GM23338 (cell line): Measurements from ENCODE around the gene TOGARAM1. TPM values are rescaled to one million over a fixed set of nuclear protein-coding genes. Genes with fewer than 3 reads are reported as not detected.

Experiments used
- ATAC-seq: fragments of 200-7000 bp; cut with Tn5 transposase; 3 replicates; pipeline ENCODE4 v1.9.1; 2020
- DNase-seq: peaks from one replicate; pipeline ENCODE4 v3.0.0-alpha.2; 2015; ENCODE audit warnings: low spot score
- H2AFZ ChIP-seq: fragments of 200-600 bp; sonication (generic); 2 replicates; pipeline ENCODE4 v1.8.0; 2016; ENCODE audit warnings: antibody characterized with exemption, mild to moderate bottlenecking, moderate library complexity
- H3F3A ChIP-seq: fragments of 200-600 bp; sonication (generic); replicated peaks from 2 replicates; pipeline ENCODE4 v1.8.0; 2017; ENCODE audit warnings: antibody characterized with exemption, mixed run types, low read depth
- H3K27ac ChIP-seq: fragments of 200-600 bp; sonication (generic); 2 replicates; pipeline ENCODE4 v1.6.1; 2016; ENCODE audit warnings: low read depth
- H3K27me3 ChIP-seq: fragments of 200-600 bp; sonication (generic); 2 replicates; pipeline ENCODE4 v1.8.0; 2016; ENCODE audit warnings: mild to moderate bottlenecking, mixed run types, moderate library complexity; ENCODE audit not compliant: insufficient read depth
- H3K36me3 ChIP-seq: fragments of 200-600 bp; sonication (generic); 2 replicates; pipeline ENCODE4 v1.8.0; 2016; ENCODE audit warnings: mild to moderate bottlenecking; ENCODE audit not compliant: insufficient read depth
- H3K4me1 ChIP-seq: fragments of 200-600 bp; sonication (generic); 2 replicates; pipeline ENCODE4 v1.8.0; 2016; ENCODE audit warnings: mild to moderate bottlenecking, moderate library complexity; ENCODE audit not compliant: insufficient read depth
- H3K4me2 ChIP-seq: fragments of 200-600 bp; sonication (generic); 2 replicates; pipeline ENCODE4 v1.7.1; 2017; ENCODE audit warnings: mixed run types
- H3K4me3 ChIP-seq: fragments of 200-600 bp; sonication (generic); 2 replicates; pipeline ENCODE4 v1.6.1; 2016; ENCODE audit warnings: mixed run types
- H3K79me2 ChIP-seq: fragments of 200-600 bp; sonication (generic); replicated peaks from 2 replicates; pipeline ENCODE4 v1.8.0; 2017; ENCODE audit warnings: mild to moderate bottlenecking; ENCODE audit not compliant: insufficient read depth
- H3K9me2 ChIP-seq: fragments of 200-600 bp; sonication (generic); 2 replicates; pipeline ENCODE4 v1.8.0; 2017; ENCODE audit not compliant: insufficient read depth
- H4K20me1 ChIP-seq: fragments of 200-600 bp; sonication (generic); replicated peaks from 2 replicates; pipeline ENCODE4 v1.8.0; 2017; ENCODE audit warnings: mild to moderate bottlenecking; ENCODE audit not compliant: insufficient read depth
- H3K27ac Mint-ChIP-seq: 2 replicates; pipeline ENCODE4 v1.8.0; 2020; ENCODE audit warnings: inconsistent platforms, mild to moderate bottlenecking, moderate library complexity, mixed read lengths
- H3K27me3 Mint-ChIP-seq: 3 replicates; pipeline ENCODE4 v1.8.0; 2022; ENCODE audit warnings: low read depth, mild to moderate bottlenecking, moderate library complexity, mixed read lengths, inconsistent platforms; ENCODE audit not compliant: insufficient read depth, poor library complexity
- H3K36me3 Mint-ChIP-seq: 3 replicates; pipeline ENCODE4 v1.8.0; 2021; ENCODE audit warnings: low read depth, mild to moderate bottlenecking, inconsistent platforms, moderate library complexity, mixed read lengths
- H3K4me1 Mint-ChIP-seq: 3 replicates; pipeline ENCODE4 v1.8.0; 2020; ENCODE audit warnings: mild to moderate bottlenecking, inconsistent platforms, mixed read lengths
- H3K4me3 Mint-ChIP-seq: 3 replicates; pipeline ENCODE4 v1.8.0; 2021; ENCODE audit warnings: moderate library complexity, mild to moderate bottlenecking, inconsistent platforms, mixed read lengths
- H3K9me3 Mint-ChIP-seq: 3 replicates; pipeline ENCODE4 v1.8.0; 2020; ENCODE audit warnings: moderate library complexity, mild to moderate bottlenecking, inconsistent platforms, mixed read lengths
- CREB1 ChIP-seq: fragments of 250-450 bp; sonication (Bioruptor Pico); IDR thresholded peaks from 2 replicates; pipeline ENCODE4 v1.5.0; 2020; ENCODE audit warnings: low read depth, mild to moderate bottlenecking, moderate library complexity
- CTCF ChIP-seq, 2 experiments: fragments of 200-600 bp in 1 of 2; sonication (generic) in 1 of 2; conservative IDR thresholded peaks; 2 replicates each; pipeline versions ENCODE4 v1.5.1 to v1.6.1; 2016 to 2017; ENCODE audit warnings: antibody characterized with exemption in 2 of 2, low read depth in 2 of 2, mild to moderate bottlenecking in 2 of 2, moderate library complexity in 1 of 2
- EZH2phosphoT487 ChIP-seq: fragments of 200-600 bp; sonication (generic); IDR thresholded peaks from one replicate; pipeline ENCODE4 v1.8.1; 2018; ENCODE audit warnings: antibody characterized with exemption; ENCODE audit not compliant: unreplicated experiment
- JUNB ChIP-seq: IDR thresholded peaks from one replicate; pipeline ENCODE4 v1.6.1; 2016; ENCODE audit warnings: antibody characterized with exemption; ENCODE audit not compliant: unreplicated experiment
- POLR2AphosphoS5 ChIP-seq: IDR thresholded peaks from 2 replicates; pipeline ENCODE4 v1.6.1; 2016; ENCODE audit warnings: antibody characterized with exemption, low read depth
- REST ChIP-seq: IDR thresholded peaks from one replicate; pipeline ENCODE4 v1.6.1; 2018; ENCODE audit warnings: antibody characterized with exemption; ENCODE audit not compliant: unreplicated experiment
- ZNF331 ChIP-seq: fragments of 250-450 bp; sonication (Bioruptor Pico); IDR thresholded peaks from 2 replicates; pipeline ENCODE4 v1.5.0; 2020; ENCODE audit warnings: low read depth, mild to moderate bottlenecking, moderate library complexity
- long read RNA-seq: library from polyadenylated mRNA; unstranded; transcript quantifications from one replicate; pipeline ENCODE4 v2.0.0, GENCODE V29; 2020; ENCODE audit not compliant: unreplicated experiment
- polyA plus RNA-seq: library from polyadenylated mRNA; unstranded; fragments of >200 nt; fragmentation: Nextera tagmentation; extraction: Ambion mirVana; gene quantifications from 2 replicates; pipeline ENCODE4 v1.2.1, GENCODE V29; 2016
- total RNA-seq: library from RNA; depleted of rRNA; stranded (reverse); fragments of >200 nt; shearing (Covaris generic); gene quantifications from 2 replicates; pipeline ENCODE4 v1.2.3, GENCODE V29; 2014; rRNA removed
- TF ChIP-seq, protein P1 (sequence below): fragments of 250-450 bp; sonication (Bioruptor Pico); IDR thresholded peaks from 2 replicates; pipeline ENCODE4 v1.5.0; 2020; ENCODE audit warnings: mild to moderate bottlenecking, moderate library complexity

Gene TOGARAM1, protein sequence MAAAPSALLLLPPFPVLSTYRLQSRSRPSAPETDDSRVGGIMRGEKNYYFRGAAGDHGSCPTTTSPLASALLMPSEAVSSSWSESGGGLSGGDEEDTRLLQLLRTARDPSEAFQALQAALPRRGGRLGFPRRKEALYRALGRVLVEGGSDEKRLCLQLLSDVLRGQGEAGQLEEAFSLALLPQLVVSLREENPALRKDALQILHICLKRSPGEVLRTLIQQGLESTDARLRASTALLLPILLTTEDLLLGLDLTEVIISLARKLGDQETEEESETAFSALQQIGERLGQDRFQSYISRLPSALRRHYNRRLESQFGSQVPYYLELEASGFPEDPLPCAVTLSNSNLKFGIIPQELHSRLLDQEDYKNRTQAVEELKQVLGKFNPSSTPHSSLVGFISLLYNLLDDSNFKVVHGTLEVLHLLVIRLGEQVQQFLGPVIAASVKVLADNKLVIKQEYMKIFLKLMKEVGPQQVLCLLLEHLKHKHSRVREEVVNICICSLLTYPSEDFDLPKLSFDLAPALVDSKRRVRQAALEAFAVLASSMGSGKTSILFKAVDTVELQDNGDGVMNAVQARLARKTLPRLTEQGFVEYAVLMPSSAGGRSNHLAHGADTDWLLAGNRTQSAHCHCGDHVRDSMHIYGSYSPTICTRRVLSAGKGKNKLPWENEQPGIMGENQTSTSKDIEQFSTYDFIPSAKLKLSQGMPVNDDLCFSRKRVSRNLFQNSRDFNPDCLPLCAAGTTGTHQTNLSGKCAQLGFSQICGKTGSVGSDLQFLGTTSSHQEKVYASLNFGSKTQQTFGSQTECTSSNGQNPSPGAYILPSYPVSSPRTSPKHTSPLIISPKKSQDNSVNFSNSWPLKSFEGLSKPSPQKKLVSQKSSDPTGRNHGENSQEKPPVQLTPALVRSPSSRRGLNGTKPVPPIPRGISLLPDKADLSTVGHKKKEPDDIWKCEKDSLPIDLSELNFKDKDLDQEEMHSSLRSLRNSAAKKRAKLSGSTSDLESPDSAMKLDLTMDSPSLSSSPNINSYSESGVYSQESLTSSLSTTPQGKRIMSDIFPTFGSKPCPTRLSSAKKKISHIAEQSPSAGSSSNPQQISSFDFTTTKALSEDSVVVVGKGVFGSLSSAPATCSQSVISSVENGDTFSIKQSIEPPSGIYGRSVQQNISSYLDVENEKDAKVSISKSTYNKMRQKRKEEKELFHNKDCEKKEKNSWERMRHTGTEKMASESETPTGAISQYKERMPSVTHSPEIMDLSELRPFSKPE (N-terminal part only)
- total RNA-seq: 9.8 and 10.8 TPM in 2 replicates
- 5.8 and 9.6 TPM in 2 replicates for polyA plus RNA-seq
- long read RNA-seq, partial matches to known transcripts: 1 of 3 reads
- long read RNA-seq, other reads (novel, unspliced or antisense): 2 of 3 reads

DNA sequence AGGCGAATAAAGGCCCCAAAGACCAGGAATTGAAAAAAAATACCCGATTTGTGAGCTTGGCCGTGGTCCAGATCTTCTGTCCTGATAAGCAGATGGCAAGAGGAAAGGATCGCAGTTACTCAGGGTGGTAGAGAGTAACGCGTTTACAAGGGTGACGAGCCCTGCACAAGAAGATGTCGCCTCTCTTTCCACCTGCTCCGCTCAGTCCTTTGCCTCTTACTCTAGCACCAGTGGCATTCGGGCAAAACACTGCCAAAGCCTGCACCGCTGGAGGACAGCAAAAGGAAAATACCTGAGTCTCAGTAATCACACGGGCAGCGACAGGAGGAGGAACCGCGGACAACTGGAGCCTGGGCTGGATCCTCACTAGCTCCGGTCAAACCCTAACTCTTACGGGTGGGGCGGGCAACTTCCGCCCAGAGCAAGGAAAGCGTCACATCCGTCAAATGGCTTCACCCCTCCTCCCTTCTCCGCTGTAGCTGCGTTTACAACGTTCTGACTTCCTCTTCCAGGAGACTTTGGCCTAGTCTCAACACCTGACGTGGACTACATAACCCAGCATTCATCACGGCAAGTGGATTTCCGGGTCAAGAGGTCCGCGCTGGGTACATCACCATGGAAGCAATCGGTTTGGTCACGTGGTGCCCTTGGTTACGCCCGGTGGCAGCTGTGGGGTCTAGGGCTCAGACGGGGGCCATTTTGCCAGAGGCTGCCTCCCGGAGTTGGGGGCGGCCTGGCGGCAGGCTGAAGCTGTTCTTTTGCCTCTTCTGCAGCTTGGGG lies at the start of gene TOGARAM1, which contains the start of gene KLHL28:
Gene TOGARAM1 (plus strand): TSS at position 637 of the 780 bp plus-strand sequence. CDS start 232 bp downstream, outside the sequence.
Gene KLHL28 (minus strand): TSS at position 394 of the 780 bp plus-strand sequence. CDS start 16,019 bp downstream, outside the sequence.
- peak; percentile 91 for ATAC-seq
- TF ChIP-seq CTCF (conservative IDR thresholded peaks at IDR 0.05; ENCODE audit: low read depth in 2 of 2) (no peak), EZH2phosphoT487 (no peak), REST (peak; percentile 20), JUNB (no peak), CREB1 (CRISPR knock-in tag) (peak; percentile 88), POLR2AphosphoS5 (peak; percentile 91), ZNF331 (no peak)
- TF ChIP-seq, protein P1, sequence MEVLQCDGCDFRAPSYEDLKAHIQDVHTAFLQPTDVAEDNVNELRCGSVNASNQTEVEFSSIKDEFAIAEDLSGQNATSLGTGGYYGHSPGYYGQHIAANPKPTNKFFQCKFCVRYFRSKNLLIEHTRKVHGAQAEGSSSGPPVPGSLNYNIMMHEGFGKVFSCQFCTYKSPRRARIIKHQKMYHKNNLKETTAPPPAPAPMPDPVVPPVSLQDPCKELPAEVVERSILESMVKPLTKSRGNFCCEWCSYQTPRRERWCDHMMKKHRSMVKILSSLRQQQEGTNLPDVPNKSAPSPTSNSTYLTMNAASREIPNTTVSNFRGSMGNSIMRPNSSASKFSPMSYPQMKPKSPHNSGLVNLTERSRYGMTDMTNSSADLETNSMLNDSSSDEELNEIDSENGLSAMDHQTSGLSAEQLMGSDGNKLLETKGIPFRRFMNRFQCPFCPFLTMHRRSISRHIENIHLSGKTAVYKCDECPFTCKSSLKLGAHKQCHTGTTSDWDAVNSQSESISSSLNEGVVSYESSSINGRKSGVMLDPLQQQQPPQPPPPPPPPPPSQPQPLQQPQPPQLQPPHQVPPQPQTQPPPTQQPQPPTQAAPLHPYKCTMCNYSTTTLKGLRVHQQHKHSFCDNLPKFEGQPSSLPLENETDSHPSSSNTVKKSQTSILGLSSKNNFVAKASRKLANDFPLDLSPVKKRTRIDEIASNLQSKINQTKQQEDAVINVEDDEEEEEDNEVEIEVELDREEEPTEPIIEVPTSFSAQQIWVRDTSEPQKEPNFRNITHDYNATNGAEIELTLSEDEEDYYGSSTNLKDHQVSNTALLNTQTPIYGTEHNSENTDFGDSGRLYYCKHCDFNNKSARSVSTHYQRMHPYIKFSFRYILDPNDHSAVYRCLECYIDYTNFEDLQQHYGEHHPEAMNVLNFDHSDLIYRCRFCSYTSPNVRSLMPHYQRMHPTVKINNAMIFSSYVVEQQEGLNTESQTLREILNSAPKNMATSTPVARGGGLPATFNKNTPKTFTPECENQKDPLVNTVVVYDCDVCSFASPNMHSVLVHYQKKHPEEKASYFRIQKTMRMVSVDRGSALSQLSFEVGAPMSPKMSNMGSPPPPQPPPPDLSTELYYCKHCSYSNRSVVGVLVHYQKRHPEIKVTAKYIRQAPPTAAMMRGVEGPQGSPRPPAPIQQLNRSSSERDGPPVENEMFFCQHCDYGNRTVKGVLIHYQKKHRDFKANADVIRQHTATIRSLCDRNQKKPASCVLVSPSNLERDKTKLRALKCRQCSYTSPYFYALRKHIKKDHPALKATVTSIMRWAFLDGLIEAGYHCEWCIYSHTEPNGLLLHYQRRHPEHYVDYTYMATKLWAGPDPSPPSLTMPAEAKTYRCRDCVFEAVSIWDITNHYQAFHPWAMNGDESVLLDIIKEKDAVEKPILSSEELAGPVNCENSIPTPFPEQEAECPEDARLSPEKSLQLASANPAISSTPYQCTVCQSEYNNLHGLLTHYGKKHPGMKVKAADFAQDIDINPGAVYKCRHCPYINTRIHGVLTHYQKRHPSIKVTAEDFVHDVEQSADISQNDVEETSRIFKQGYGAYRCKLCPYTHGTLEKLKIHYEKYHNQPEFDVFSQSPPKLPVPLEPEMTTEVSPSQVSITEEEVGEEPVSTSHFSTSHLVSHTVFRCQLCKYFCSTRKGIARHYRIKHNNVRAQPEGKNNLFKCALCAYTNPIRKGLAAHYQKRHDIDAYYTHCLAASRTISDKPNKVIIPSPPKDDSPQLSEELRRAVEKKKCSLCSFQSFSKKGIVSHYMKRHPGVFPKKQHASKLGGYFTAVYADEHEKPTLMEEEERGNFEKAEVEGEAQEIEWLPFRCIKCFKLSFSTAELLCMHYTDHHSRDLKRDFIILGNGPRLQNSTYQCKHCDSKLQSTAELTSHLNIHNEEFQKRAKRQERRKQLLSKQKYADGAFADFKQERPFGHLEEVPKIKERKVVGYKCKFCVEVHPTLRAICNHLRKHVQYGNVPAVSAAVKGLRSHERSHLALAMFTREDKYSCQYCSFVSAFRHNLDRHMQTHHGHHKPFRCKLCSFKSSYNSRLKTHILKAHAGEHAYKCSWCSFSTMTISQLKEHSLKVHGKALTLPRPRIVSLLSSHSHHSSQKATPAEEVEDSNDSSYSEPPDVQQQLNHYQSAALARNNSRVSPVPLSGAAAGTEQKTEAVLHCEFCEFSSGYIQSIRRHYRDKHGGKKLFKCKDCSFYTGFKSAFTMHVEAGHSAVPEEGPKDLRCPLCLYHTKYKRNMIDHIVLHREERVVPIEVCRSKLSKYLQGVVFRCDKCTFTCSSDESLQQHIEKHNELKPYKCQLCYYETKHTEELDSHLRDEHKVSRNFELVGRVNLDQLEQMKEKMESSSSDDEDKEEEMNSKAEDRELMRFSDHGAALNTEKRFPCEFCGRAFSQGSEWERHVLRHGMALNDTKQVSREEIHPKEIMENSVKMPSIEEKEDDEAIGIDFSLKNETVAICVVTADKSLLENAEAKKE (CRISPR knock-in tag): no peak

More for the DNA sequence above, at the start of gene TOGARAM1, which contains the start of gene KLHL28:
- Mint-ChIP-seq H3K36me3 (peaks cover 5% of the 10 kb centered on the region; the same call in 2 of the 3 replicates), H3K9me3 (no peaks in the 10 kb centered on the region), H3K4me3 (no peak within 1 kb of the TSS), H3K27ac (0 out of 2 replicates have a peak within 1 kb of the TSS, but pooled peaks have one; percentile 24), H3K4me1 (peaks cover 24% of the 10 kb centered on the region; the same call in 2 of the 3 replicates), H3K27me3 (peaks cover 2% of the 10 kb centered on the region)
- Histone ChIP-seq H3K27ac (peak within 1 kb of the TSS; percentile 80), H3K4me3 (peak within 1 kb of the TSS; percentile 75), H3F3A (no peaks in the 10 kb centered on the region), H3K4me2 (peak within 1 kb of the TSS; percentile 88), H3K79me2 (peaks cover 82% of the 10 kb centered on the region), H4K20me1 (no peaks in the 10 kb centered on the region; the same call in 1 of the 2 replicates), H3K9me2 (no peaks in the 10 kb centered on the region), H2AFZ (peak within 1 kb of the TSS; percentile 14), H3K36me3 (no peaks in the 10 kb centered on the region), H3K4me1 (peaks cover 17% of the 10 kb centered on the region), H3K27me3 (no peaks in the 10 kb centered on the region)
- peak; percentile 100 for DNase-seq
